Hepatocyte (in vitro differentiated cells): Measurements from ENCODE around the gene CHAT. TPM values are rescaled to one million over a fixed set of nuclear protein-coding genes. Genes with fewer than 3 reads are reported as not detected.

Source experiments
- DNase-seq: peaks from one replicate; pipeline ENCODE4 v3.0.0-alpha.2; 2016; ENCODE audit warnings: low spot score
- H2AFZ ChIP-seq: fragments of 200-600 bp; sonication (generic); 2 replicates; pipeline ENCODE4 v1.6.0; 2016; ENCODE audit warnings: antibody characterized with exemption, mild to moderate bottlenecking
- H3K27ac ChIP-seq: fragments of 200-600 bp; sonication (generic); 2 replicates; pipeline ENCODE4 v1.5.1; 2016; ENCODE audit warnings: mild to moderate bottlenecking
- H3K27me3 ChIP-seq: fragments of 200-600 bp; sonication (generic); 2 replicates; pipeline ENCODE4 v1.6.1; 2016
- H3K36me3 ChIP-seq: fragments of 200-600 bp; sonication (generic); replicated peaks from 2 replicates; pipeline ENCODE4 v1.5.1; 2016; ENCODE audit warnings: low read depth; ENCODE audit not compliant: insufficient read depth
- H3K4me1 ChIP-seq: fragments of 200-600 bp; sonication (generic); 2 replicates; pipeline ENCODE4 v1.5.1; 2016; ENCODE audit warnings: mild to moderate bottlenecking, moderate library complexity; ENCODE audit not compliant: insufficient read depth
- H3K4me2 ChIP-seq: fragments of 200-600 bp; sonication (generic); 2 replicates; pipeline ENCODE4 v1.6.0; 2016
- H3K4me3 ChIP-seq: fragments of 200-600 bp; sonication (generic); 2 replicates; pipeline ENCODE4 v1.5.1; 2016; ENCODE audit warnings: mild to moderate bottlenecking
- H3K79me2 ChIP-seq: fragments of 200-600 bp; sonication (generic); 2 replicates; pipeline ENCODE4 v1.6.0; 2017; ENCODE audit warnings: mild to moderate bottlenecking
- H3K9me2 ChIP-seq: fragments of 200-600 bp; sonication (generic); replicated peaks from 2 replicates; pipeline ENCODE4 v1.6.0; 2017; ENCODE audit warnings: mild to moderate bottlenecking; ENCODE audit not compliant: insufficient read depth
- H3K9me3 ChIP-seq: fragments of 200-600 bp; sonication (generic); 2 replicates; pipeline ENCODE4 v1.5.1; 2016; ENCODE audit warnings: low read depth, mild to moderate bottlenecking
- H4K20me1 ChIP-seq: fragments of 200-600 bp; sonication (generic); 2 replicates; pipeline ENCODE4 v1.6.0; 2016; ENCODE audit warnings: mild to moderate bottlenecking; ENCODE audit not compliant: insufficient read depth, poor library complexity, severe bottlenecking
- CTCF ChIP-seq: fragments of 200-600 bp; sonication (generic); IDR thresholded peaks from 2 replicates; pipeline ENCODE4 v1.5.1; 2016; ENCODE audit warnings: antibody characterized with exemption, mild to moderate bottlenecking; ENCODE audit not compliant: poor library complexity
- EZH2 ChIP-seq: fragments of 200-600 bp; sonication (generic); IDR thresholded peaks from 2 replicates; pipeline ENCODE4 v1.6.1; 2016; ENCODE audit warnings: antibody characterized with exemption, mild to moderate bottlenecking, borderline replicate concordance
- EZH2phosphoT487 ChIP-seq: fragments of 200-600 bp; sonication (generic); IDR thresholded peaks from one replicate; pipeline ENCODE4 v1.6.1; 2018; ENCODE audit warnings: antibody characterized with exemption, mild to moderate bottlenecking, low read depth, moderate library complexity; ENCODE audit not compliant: unreplicated experiment, severe bottlenecking
- WGBS: methylation state at CpG from one replicate; pipeline ENCODE4 v1.1.6; 2016; ENCODE audit warnings: low lambda C conversion rate; ENCODE audit errors: missing lambda C conversion rate; 5-methylcytosine and 5-hydroxymethylcytosine counted together
- polyA plus RNA-seq: library from polyadenylated mRNA; unstranded; fragments of >200 nt; fragmentation: Nextera tagmentation; extraction: Ambion mirVana; gene quantifications from 2 replicates; pipeline ENCODE4 v1.2.1, GENCODE V29; 2016
- total RNA-seq: library from RNA; depleted of rRNA; stranded (reverse); fragments of >200 nt; gene quantifications from 2 replicates; pipeline ENCODE4 v1.2.3, GENCODE V29; 2014

Gene CHAT
- total and polyA plus RNA-seq, 2 experiments from 2014 or later: 0.27 TPM; not detected in 1

GRCh38 chr10:49602380-49603023 lies 11.3 kb upstream of the CHAT start:
- peaks cover 25% of the 10 kb centered on the region for H3K27me3 ChIP-seq
- no peaks in the 10 kb centered on the region for H3K9me3 ChIP-seq
- 74% methylated on average over 2 of the region's 2 CpGs for WGBS
- H3K4me3 ChIP-seq: no peak overlapping the region
- no peak for TF ChIP-seq EZH2phosphoT487
- TF ChIP-seq CTCF: no peak
- TF ChIP-seq EZH2: no peak
- no peaks in the 10 kb centered on the region for H3K9me2 ChIP-seq
- H4K20me1 ChIP-seq: no peaks in the 10 kb centered on the region
- no peak overlapping the region for H2AFZ ChIP-seq
- DNase-seq: no peak
- no peaks in the 10 kb centered on the region for H3K36me3 ChIP-seq
- no peak overlapping the region for H3K27ac ChIP-seq
- no peaks in the 10 kb centered on the region for H3K79me2 ChIP-seq
- H3K4me1 ChIP-seq: no peaks in the 10 kb centered on the region
- H3K4me2 ChIP-seq: no peak overlapping the region

GRCh38 chr10:49605216-49605938 lies 8.5 kb upstream of the CHAT start:
- no peak for DNase-seq
- Histone ChIP-seq H3K9me2 (no peaks in the 10 kb centered on the region), H2AFZ (no peak overlapping the region), H3K36me3 (no peaks in the 10 kb centered on the region), H3K4me1 (no peaks in the 10 kb centered on the region), H3K27me3 (peaks cover 53% of the 10 kb centered on the region), H3K27ac (no peak overlapping the region), H3K4me2 (no peak overlapping the region), H3K4me3 (no peak overlapping the region), H3K9me3 (no peaks in the 10 kb centered on the region), H3K79me2 (no peaks in the 10 kb centered on the region), H4K20me1 (no peaks in the 10 kb centered on the region)
- TF ChIP-seq EZH2 (no peak), EZH2phosphoT487 (no peak), CTCF (no peak)
- WGBS: 73% methylated on average over 6 of the region's 6 CpGs

- H3K4me2 ChIP-seq: no peak overlapping the region
- H3K36me3 ChIP-seq: no peaks in the 10 kb centered on the region
- no peak overlapping the region for H3K27ac ChIP-seq
- peaks cover 6% of the 10 kb centered on the region for H3K4me1 ChIP-seq
- no peak overlapping the region for H2AFZ ChIP-seq
- no peaks in the 10 kb centered on the region for H3K9me2 ChIP-seq
- H3K79me2 ChIP-seq: no peaks in the 10 kb centered on the region
- no peaks in the 10 kb centered on the region for H4K20me1 ChIP-seq
- TF ChIP-seq EZH2 (no peak), EZH2phosphoT487 (no peak), CTCF (no peak)
- H3K4me3 ChIP-seq: no peak overlapping the region
- 59% methylated on average over 3 of the region's 3 CpGs for WGBS
- H3K27me3 ChIP-seq: peaks cover 60% of the 10 kb centered on the region
- DNase-seq: no peak
- H3K9me3 ChIP-seq: no peaks in the 10 kb centered on the region
Observed at GRCh38 chr10:49605939-49606509, 7.8 kb upstream of the CHAT start.
